ENCODE data around the gene CSMD2.

The CSMD2 gene

GRCh38 chr1:33864460-33865389 is 300.3 kb downstream of the CSMD2 start:
- H3K27me3 ChIP-seq (replicated peaks; ENCODE audit: insufficient read depth, low read length) = peaks cover 25% of the 10 kb centered on the region
- H3K27ac ChIP-seq (ENCODE audit: low read length) = no peak overlapping the region
- H3K79me2 ChIP-seq (ENCODE audit: low read length) = no peaks in the 10 kb centered on the region
- DNase-seq = no peak
- no peaks in the 10 kb centered on the region for H3K9me3 ChIP-seq (replicated peaks; ENCODE audit: insufficient read depth, low read length)
- H3K4me1 ChIP-seq (ENCODE audit: low read length) = no peaks in the 10 kb centered on the region
- H3K4me3 ChIP-seq (ENCODE audit: low read length) = no peak overlapping the region
- H3K9ac ChIP-seq (ENCODE audit: low read length) = no peak overlapping the region
- no peak overlapping the region for H2AFZ ChIP-seq (ENCODE audit: low read length)
- TF ChIP-seq EZH2 (optimal IDR thresholded peaks at IDR 0.05; ENCODE audit: low read depth, low read length) (no peak), EZH2phosphoT487 (IDR thresholded peaks at IDR 0.05; ENCODE audit: low read length) (no peak)
- TF ChIP-seq, protein P1, sequence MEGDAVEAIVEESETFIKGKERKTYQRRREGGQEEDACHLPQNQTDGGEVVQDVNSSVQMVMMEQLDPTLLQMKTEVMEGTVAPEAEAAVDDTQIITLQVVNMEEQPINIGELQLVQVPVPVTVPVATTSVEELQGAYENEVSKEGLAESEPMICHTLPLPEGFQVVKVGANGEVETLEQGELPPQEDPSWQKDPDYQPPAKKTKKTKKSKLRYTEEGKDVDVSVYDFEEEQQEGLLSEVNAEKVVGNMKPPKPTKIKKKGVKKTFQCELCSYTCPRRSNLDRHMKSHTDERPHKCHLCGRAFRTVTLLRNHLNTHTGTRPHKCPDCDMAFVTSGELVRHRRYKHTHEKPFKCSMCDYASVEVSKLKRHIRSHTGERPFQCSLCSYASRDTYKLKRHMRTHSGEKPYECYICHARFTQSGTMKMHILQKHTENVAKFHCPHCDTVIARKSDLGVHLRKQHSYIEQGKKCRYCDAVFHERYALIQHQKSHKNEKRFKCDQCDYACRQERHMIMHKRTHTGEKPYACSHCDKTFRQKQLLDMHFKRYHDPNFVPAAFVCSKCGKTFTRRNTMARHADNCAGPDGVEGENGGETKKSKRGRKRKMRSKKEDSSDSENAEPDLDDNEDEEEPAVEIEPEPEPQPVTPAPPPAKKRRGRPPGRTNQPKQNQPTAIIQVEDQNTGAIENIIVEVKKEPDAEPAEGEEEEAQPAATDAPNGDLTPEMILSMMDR (IDR thresholded peaks at IDR 0.05; ENCODE audit: low read length) = no peak
- no peak overlapping the region for H3K4me2 ChIP-seq (ENCODE audit: low read depth, low read length)
- no peaks in the 10 kb centered on the region for H3K9me2 ChIP-seq (replicated peaks; ENCODE audit: insufficient read depth, low read length)
- no peaks in the 10 kb centered on the region for H4K20me1 ChIP-seq (ENCODE audit: insufficient read depth, low read length)
- H3K36me3 ChIP-seq (replicated peaks; ENCODE audit: insufficient read depth, low read length) = no peaks in the 10 kb centered on the region
- H3F3A ChIP-seq (ENCODE audit: insufficient read depth, low read length) = no peaks in the 10 kb centered on the region

DNA sequence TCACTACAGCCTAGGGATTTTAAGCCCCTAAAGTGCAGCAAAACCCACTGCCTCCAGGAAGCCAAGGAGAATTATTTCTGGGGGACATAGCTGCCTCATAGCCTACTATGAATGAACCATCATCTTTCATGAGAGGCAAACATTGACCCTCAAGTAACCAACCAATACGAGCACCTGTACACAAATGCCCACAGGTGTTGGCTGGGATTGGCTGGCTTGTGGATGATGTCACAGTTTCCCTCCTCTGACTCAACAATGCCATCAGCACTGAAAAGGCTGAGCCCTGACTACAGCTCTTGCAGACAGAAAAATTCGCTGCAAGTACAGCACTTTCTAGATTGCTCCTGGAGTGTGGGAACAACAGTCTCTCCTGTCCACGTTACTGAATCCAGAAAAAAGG is 301.3 kb downstream of the CSMD2 start, which contains the start of gene HMGB4:
TSS of gene HMGB4 (plus strand) at position 301 of the 400 bp plus-strand sequence. CDS start 113 bp downstream, outside the sequence.
- H3K27ac ChIP-seq (ENCODE audit: low read length) = no peak within 1 kb of the TSS
- H3K9me3 ChIP-seq (replicated peaks; ENCODE audit: insufficient read depth, low read length) = no peaks in the 10 kb centered on the region
- H3K9ac ChIP-seq (ENCODE audit: low read length) = no peak within 1 kb of the TSS
- no peaks in the 10 kb centered on the region for H3K79me2 ChIP-seq (ENCODE audit: low read length)
- H2AFZ ChIP-seq (ENCODE audit: low read length) = no peak within 1 kb of the TSS
- no peaks in the 10 kb centered on the region for H3F3A ChIP-seq (ENCODE audit: insufficient read depth, low read length)
- no peak for DNase-seq
- H3K4me1 ChIP-seq (ENCODE audit: low read length) = no peaks in the 10 kb centered on the region
- H3K27me3 ChIP-seq (replicated peaks; ENCODE audit: insufficient read depth, low read length) = peaks cover 25% of the 10 kb centered on the region
- H3K36me3 ChIP-seq (replicated peaks; ENCODE audit: insufficient read depth, low read length) = no peaks in the 10 kb centered on the region
- TF ChIP-seq, protein P1 (IDR thresholded peaks at IDR 0.05; ENCODE audit: low read length) = no peak
- TF ChIP-seq EZH2 (optimal IDR thresholded peaks at IDR 0.05; ENCODE audit: low read depth, low read length) (no peak), EZH2phosphoT487 (IDR thresholded peaks at IDR 0.05; ENCODE audit: low read length) (no peak)
- H3K9me2 ChIP-seq (replicated peaks; ENCODE audit: insufficient read depth, low read length) = no peaks in the 10 kb centered on the region
- H3K4me3 ChIP-seq (ENCODE audit: low read length) = no peak within 1 kb of the TSS
- no peak within 1 kb of the TSS for H3K4me2 ChIP-seq (ENCODE audit: low read depth, low read length)
- no peaks in the 10 kb centered on the region for H4K20me1 ChIP-seq (ENCODE audit: insufficient read depth, low read length)

DNA sequence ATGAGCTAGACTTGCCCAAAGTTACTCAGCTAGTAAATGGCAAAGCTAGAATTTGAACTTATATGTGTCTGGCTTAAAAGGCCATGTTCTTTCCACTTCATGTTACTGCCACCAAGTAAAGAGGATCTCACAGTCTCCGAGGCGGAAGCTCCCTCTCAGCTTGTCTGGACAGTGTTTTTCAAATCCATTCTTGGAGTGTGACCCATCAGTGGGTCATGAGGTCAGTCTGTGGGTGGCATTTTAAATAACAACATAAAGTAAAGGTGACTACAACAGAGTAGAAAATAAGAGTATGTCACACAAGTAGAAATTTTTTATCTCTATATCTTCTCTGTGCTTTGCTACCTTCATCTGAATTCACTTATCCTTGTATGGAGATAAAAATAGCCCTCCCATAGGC is 304.4 kb downstream of the CSMD2 start:
- no peak overlapping the region for H3K27ac ChIP-seq (ENCODE audit: low read length)
- H3K4me2 ChIP-seq (ENCODE audit: low read depth, low read length) = no peak overlapping the region
- H3K9ac ChIP-seq (ENCODE audit: low read length) = no peak overlapping the region
- TF ChIP-seq, protein P1 (IDR thresholded peaks at IDR 0.05; ENCODE audit: low read length) = no peak
- TF ChIP-seq EZH2phosphoT487 (IDR thresholded peaks at IDR 0.05; ENCODE audit: low read length) (no peak), EZH2 (optimal IDR thresholded peaks at IDR 0.05; ENCODE audit: low read depth, low read length) (no peak)
- H3K4me3 ChIP-seq (ENCODE audit: low read length) = no peak overlapping the region
- DNase-seq = no peak
- H3K9me3 ChIP-seq (replicated peaks; ENCODE audit: insufficient read depth, low read length) = no peaks in the 10 kb centered on the region
- no peaks in the 10 kb centered on the region for H3K9me2 ChIP-seq (replicated peaks; ENCODE audit: insufficient read depth, low read length)
- no peaks in the 10 kb centered on the region for H3K4me1 ChIP-seq (ENCODE audit: low read length)
- no peaks in the 10 kb centered on the region for H3K36me3 ChIP-seq (replicated peaks; ENCODE audit: insufficient read depth, low read length)
- no peak overlapping the region for H2AFZ ChIP-seq (ENCODE audit: low read length)
- H3K79me2 ChIP-seq (ENCODE audit: low read length) = no peaks in the 10 kb centered on the region
- no peaks in the 10 kb centered on the region for H4K20me1 ChIP-seq (ENCODE audit: insufficient read depth, low read length)
- peaks cover 25% of the 10 kb centered on the region for H3K27me3 ChIP-seq (replicated peaks; ENCODE audit: insufficient read depth, low read length)
- no peaks in the 10 kb centered on the region for H3F3A ChIP-seq (ENCODE audit: insufficient read depth, low read length)

Data from MM.1S (cell line).